COR-L47 (cell line): ENCODE measurements around the gene TMED10.
A peak's percentile ranks its signal among the peaks of the same experiment; 100 is the strongest.
"Not testable (repeated sequence)": the region's sequence is repeated elsewhere in the genome, so short reads cannot be mapped to it uniquely, and the experiment has no call there.

Experiments
- DNase-seq: peaks from one replicate; lab custom pipeline; 2025; lab: John Stamatoyannopoulos, UW

Gene TMED10

DNA sequence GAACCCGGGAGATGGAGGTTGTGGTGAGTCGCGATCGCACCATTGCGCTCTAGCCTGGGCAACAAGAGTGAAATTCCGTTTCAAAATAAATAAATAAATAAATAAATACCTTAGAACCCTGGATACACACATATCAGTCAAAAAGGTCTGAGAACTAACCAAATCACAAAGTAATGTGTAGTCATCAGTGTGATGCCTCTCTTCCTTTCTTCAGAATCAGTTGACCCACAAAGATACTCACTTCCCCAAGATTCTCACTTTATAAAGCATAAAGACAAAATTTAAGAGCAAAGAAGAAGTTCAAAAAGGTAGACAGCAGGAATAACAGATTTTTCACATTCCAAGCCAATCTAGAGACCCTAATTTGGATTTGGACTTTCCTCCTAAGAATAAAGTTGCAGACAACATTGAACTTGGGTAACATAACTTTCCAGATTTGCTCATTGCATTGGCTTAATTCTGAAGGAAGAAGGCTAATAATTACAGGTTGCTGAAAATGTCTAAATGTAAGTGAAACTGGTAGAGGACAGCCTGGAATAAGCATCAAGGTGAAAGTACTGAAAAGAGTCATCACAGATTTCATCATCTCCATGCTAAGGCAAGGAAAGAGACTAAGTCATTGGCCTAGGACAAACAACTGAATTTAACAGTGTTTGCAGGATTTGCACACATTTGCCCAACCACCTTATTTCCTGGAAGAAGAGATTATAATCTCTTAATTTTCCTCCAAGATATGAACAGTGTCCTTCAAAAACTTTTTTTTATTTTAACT, 17.4 kb downstream of the TMED10 start:
- no peak for DNase-seq

- no peak for DNase-seq
Measured at GRCh38 chr14:75156901-75157300, 19.5 kb downstream of the TMED10 start.

DNA sequence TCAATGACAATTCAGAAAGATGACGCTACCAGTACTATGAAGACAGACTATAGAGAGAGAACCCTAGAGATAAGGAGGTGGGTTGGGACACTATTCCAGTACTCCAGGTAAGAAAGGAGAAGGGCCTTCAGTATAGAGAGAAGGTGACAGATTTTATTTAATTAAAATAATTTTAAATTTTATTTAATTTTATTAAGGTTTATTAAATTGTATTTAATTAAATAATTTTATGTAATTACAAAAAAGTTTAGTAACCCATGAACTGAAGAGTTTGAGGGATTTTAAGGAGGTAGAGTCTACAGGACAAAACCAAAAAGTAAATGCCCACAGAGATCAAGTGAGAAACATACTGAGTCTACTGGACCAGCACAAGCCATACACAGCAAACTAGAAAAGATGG, 20.3 kb downstream of the TMED10 start:
- no peak for DNase-seq

DNA sequence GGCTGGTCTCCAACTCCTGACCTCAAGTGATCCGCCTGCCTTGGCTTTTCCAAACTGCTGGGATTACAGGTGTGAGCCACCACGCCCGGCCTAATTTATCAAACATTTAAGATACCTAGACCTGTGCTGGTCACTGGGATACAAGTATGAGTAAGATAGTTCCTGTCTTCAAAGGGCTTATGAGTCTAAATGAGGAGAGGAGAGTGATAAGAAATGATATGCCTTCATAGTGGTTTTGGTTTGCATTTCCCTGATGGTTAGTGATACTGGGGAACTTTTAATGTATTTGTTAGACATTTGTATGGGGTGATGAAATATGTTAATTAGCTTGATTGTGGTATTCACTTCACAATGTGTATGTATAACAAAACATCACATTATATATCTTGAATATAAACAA, 21.2 kb downstream of the TMED10 start:
- DNase-seq = no peak

DNA sequence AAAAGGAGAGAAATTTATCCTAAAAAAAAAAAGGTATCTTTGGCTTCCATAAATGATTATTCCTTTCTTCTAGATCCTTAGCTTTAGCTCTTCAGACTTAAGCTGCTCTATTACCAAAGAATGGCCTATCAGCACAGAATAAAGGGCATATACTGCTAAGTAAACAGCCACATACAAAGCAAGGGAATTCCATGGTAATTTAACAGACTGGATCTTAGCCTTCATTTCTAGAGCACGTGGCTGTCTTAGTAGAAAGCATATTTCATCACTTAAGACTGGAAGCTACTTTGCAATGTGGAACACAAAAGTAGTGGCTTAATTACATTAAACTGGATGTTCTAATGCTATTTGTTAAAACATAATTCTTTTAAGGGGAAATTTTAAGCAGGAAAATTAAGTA, 23.1 kb downstream of the TMED10 start:
- no peak for DNase-seq

- DNase-seq = no peak
Measured at GRCh38 chr14:75151851-75152250, 24.6 kb downstream of the TMED10 start.

- DNase-seq = not testable (repeated sequence)
Measured at GRCh38 chr14:75150637-75151036, 25.8 kb downstream of the TMED10 start.

- DNase-seq = no peak
Measured at GRCh38 chr14:75150150-75150549, 26.3 kb downstream of the TMED10 start.

GRCh38 chr14:75147423-75148071, 28.9 kb downstream of the TMED10 start:
- DNase-seq = no peak

GRCh38 chr14:75144944-75145343, 31.5 kb downstream of the TMED10 start:
- no peak for DNase-seq

- no peak for DNase-seq
Measured at GRCh38 chr14:75143761-75144527, 32.5 kb downstream of the TMED10 start.

DNA sequence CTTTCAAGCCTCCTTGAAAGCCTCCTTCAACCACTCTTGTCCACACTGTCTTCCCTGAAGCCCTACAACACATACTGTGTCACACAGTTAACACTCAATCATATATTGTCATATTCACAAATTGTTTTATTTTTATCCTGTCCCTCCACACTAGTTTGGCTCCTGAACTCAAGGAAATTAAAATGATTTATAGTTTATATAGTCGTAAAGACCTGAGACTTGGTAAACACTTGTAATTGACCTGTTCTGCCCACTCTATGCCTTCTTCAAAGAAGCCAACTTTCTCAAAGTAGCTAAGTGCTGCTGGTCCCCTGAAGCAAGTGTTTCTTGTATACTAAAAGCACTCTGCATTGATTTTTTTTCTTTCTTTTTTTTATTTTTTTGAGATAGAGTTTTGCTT, 33.9 kb downstream of the TMED10 start:
- no peak for DNase-seq

DNA sequence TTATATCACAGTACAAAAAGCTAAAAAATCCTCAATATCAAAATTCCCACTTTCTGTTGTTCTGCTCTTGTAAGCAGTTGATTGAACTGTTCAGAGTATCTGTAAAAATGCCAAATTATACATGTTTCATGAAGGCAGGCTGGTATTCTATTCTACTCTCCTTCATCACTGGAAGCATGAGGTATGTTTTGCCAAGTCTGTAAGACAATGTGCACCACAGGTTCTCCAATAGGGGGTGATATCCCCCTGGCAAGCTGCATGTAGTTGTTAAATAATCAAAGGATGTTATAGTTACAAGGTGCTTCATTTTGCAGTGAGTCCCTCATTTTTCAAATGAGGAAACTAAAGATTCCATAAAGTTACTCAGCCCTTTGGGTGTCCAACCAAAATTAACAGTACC, 34.4 kb downstream of the TMED10 start:
- no peak for DNase-seq

- no peak for DNase-seq
Measured at GRCh38 chr14:75141062-75141461, 35.4 kb downstream of the TMED10 start.

DNA sequence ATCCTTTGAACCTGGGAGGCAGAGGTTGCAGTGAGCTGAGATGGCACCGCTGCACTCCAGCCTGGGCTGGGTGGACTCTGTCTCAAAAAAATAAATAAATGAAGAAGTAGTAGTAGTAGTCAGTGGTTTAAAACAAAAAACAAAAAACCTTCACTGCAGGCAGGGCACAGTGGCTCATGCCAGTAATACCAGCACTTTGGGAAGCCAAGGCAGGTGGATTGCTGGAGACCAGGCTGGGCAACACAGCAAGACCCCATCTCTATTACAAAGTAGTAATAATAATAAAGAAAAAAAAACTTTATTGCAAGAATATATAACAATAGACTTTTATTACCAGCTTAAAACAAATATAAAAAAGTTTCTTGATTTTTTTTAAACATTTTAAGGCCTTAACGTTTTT, 35.8 kb downstream of the TMED10 start:
- DNase-seq = no peak

DNA sequence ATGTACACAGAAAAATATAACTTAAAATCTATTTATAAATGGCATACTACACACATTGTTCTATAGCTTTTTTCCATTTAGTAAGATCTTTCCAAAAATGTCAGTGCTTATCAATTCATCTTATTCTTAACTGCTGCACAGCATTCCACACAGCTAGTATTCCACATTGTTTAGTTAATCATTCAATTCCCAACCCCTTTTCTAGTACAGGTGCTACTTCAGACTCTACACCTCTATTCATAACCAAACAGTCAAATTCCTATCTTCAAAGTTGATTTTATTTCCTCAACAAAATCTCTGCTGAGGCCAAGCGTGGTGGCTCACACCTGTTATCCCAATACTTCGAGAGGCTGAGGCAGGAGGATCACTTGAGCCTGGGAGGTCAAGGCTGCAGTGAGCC, 37.2 kb downstream of the TMED10 start:
- DNase-seq = no peak

DNA sequence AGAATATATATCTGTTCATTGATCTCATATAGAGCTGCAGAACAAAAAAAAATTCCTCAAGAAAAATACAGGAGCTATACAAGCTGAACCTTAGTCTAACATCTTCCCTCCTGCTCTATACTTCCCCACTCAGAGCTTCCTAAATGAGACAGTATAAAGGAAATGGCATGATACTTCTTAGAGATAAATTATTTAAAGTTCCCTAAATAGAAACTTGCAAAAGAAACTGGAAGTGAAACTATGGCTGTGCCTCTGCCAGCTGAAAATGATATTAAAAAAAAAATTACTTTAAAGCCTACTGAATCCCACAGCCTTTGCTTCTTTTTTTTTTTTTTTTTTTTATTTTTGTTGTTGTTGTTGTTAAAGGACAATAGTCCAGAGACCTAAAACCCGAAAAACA, 37.9 kb downstream of the TMED10 start:
- DNase-seq = no peak

DNA sequence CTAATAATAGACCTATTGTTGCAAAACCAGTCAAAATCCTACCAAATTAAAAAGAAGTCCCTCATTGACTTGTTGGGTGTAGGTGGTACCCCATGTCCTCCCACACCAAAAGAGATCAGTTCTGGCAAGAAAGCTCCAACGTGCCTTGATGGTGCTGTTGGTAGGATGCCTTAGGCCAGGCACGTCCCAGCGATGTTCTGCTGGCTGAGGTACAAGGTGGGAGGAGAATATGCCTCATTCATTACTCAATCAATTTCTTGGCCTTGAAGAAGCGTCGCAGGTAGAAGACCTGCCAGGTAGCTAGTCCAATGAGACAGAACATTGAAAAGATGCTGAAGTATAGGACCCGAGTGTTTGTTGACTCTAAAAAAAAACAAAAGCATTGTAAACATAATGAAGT, 41.8 kb downstream of the TMED10 start:
- no peak for DNase-seq

GRCh38 chr14:75133597-75133996, 42.8 kb downstream of the TMED10 start:
- no peak for DNase-seq

DNA sequence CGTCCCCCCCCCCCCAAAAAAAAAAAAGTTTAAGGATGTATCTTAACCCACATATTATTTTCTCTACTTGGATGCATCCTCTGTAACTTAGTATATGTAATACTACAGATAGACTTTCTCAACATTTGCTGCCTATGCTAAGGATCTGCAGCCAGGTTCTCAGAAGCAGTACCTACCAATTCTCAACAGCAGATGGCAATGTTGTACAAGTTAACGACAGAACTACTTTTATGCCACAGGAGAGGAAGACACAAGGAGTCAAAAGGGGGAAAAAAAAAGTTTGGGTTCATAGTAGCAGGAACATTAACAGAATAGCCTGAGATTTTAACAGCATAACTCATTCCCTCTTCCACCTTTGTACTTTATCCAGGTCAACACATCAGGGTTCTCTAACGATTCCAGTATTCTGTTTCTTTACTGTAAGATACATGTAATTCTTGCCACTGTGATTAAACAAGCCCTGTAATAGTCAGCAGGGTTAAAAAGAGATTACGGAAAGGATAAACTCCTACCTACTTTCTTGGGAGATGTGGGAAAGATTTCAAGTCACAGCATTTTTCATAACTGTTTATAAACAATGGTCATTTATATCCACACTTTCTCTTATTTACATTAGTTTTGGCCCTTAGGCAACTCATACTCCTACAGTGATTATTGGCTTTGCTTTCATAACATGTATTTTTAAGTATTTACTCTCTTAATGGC, 43.9 kb downstream of the TMED10 start:
- peak; percentile 45 for DNase-seq

DNA sequence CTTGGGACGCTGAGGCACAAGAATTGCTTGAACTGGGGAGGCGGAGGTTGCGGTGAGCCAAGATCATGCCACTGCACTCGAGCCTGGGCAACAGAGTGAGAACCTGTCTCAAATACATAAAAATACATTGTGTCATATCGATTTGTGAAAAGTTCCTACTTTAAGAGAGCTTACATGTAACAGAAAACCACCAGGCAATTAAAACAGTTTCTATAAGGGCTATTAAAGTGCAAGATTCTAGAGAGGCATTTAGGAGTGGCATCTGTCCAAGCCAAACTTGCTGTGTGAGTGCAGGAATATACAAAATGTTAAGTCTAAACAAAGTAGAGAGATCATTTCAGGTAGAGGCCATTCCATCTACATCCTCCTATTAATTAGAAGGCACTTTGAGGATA, 47.8 kb downstream of the TMED10 start:
- no peak for DNase-seq

- DNase-seq = no peak
Measured at GRCh38 chr14:75127903-75128595, 48.4 kb downstream of the TMED10 start.
